HuH-7 (cell line): ENCODE results near the gene ZEB2.

Experiments
- DNase-seq: peaks from one replicate; pipeline ENCODE4 v3.0.0; 2011; ENCODE audit warnings: low spot score

Gene ZEB2

DNA sequence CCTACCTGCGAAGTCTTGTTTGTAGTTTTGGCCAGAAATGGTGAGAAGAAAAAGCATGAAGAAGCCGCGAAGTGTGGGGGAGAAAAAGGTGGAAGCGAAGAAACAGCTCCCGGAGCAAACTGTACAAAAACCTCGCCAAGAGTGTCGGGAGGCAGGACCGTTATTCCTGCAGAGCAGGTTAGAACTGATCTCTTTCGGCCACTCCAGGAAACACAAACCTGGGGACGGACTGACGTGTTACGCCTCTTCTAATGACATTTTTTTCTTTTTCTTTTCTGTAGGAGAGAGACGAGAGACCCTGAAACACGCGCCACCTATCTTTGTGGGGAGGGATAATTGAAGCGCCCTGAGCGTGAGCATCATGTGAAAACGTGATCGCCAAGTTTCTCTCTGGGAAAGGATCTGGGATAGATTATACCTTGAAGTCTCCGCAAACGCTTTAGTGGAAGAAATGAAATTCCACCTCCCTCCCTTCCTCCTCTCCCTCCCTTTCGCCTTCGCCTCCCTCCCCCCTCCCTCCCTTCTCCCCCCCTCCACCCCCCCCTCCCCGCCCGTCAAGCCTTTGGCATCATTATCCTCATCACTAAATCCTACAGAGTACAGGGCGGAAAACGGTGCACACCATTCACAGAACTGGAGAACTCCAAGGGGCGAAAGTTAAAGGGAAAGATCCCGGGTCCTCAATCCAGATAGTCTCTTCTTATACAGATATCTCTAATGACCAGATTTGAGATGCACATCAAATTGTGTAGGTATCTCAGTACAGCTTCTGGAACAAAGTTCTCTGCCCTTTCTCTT is at the start of gene ZEB2:
Gene ZEB2 (minus strand): TSS at position 186 of the 798 bp plus-strand sequence. CDS start 2,769 bp downstream, outside the sequence.
- DNase-seq = no peak

DNA sequence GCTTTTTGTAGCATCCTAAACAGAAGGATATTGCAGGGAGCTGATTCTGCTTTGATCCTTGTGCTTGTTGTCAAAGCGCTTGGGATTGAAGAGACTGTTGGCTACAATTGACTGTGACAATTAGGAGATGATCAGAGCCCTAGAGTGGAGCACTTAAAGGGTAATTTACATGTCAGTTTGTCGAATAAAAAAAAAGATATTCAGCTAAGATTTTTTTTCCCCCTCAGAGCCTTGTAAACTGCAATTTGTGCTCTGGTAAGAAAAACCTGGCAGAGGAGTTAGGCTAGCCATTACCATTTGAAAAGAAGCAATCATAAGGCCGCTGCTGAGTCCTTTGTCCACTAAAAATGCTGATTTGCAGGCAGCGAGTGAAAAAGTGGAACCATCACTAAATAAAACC is 47.8 kb upstream of the ZEB2 start:
- no peak for DNase-seq

DNA sequence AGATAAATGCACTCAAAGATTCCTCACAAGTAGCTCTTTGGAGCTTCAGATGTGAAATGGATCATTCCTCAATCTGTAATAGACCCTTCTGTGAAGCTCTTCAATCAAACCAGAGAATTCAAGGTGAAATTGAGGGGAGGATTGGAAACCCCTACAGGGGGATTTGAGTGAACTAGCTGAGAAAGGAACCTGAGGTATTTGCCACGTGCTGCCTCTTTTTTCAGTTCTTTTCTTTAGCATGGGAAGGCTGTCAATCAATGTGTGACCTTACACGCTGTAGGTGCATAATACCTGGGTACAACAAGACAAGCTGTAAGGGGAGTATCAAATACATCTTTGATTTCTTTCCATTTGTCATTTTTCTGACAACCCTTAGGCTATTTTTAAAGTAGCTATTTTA is 46.5 kb upstream of the ZEB2 start:
- DNase-seq = no peak

DNA sequence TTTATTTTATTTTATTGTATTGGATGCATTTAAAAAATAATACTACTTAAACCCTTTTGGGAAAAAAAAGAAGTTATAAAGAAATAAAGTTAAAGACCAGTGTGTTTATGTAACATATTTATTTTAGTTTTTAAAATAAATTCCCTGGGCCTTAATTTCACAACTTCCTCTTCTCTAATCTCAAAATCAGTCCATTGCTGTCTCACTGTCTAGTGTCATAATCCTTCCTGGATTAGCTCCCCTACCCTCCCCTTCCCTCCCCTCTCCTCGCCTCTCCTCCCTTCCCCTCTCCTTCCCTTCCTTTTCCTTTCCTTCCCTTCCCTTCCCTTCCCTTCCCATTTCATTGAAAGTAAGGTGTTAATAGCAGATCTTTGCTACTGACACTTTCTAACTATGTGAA is 40.3 kb upstream of the ZEB2 start:
- DNase-seq = no peak

DNA sequence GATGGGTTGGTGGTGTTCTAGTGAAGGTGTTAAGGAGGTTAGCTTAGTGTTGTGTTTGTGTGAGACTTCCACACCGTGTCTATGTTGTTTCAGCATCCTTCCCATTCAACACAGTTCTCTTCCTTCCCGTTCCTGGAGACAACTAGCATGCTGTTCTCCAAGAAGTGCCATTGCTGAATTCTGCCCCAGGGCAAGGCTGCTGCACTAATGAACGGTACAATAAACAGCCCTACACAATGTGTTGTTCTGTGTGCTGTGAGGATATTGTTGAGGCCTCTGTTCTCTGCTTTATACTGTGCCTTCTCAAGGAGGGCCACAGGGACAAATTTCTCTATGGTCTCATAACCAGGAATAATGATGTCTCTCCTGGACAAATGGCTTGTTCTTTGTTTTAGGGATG is 39.8 kb upstream of the ZEB2 start:
- DNase-seq = no peak

DNA sequence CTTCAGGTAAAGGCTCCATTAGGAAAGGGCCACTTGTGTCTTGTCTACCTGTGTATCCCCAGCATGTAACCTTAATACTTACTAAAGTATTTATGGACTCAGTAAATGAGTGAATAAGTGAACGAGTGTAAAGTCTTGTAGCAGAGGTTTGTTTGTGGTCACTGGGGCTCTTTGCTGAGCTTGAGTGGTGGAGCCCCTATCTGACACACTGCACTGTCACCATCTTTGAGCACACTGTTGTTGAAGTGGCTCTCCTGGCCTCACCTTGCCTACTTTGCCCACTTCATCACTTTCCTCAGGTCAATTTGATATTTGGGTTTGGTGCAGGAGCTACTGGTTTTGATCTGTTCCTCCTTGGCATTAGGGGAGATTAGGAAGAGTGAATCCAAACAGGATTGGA is 39.3 kb upstream of the ZEB2 start:
- DNase-seq = no peak

DNA sequence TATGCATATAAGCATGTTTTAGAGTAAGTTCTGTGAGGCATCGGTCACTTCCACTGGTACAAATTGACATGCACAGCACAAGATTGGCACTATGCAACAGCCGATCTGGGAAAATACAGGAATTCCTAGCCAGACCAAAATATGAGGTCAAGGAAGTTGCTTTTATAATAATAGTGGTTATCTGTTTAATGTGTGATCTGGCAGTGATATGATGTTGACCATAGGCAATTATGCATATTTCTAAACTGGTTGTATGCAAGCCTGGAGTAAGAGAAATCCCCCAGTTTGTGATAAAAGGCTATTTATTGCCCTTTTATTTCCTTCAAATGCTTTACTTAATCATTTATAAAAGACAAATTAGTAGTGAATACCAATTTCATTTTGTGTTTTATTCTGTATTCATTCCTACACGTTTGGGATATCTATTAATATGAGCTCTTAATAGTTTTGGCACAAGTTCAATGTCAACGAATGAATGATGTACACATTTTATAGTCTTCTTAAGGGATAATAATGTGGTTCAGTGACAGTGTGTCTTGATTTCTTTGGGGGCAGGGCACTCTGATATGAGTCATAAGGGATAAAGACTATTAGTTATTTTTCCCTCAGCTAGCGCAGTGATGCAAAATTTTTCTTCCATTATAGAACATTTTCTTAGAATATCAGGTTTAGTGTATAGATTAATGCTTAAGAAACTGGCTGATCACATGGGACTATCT is 34.7 kb upstream of the ZEB2 start:
- DNase-seq = no peak

DNA sequence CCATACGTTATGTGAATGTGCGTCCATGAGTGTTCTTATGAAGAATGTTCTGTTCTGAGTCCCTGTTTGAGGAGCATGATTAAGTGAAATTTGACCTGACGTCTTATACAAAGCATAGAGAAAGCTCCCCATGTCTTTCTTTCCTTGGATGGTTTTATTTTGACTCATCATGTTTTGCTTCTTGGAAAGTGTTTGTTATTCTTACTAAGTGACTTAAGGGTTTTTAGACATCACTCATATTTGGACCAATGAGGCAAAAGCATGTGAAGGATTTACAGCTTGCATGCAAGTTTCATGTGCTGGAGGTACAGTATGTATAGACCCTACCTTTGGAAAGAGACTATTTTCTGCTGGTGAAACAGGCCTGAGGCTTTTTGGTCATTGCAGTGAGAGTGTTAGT is 33.5 kb upstream of the ZEB2 start:
- DNase-seq = no peak

DNA sequence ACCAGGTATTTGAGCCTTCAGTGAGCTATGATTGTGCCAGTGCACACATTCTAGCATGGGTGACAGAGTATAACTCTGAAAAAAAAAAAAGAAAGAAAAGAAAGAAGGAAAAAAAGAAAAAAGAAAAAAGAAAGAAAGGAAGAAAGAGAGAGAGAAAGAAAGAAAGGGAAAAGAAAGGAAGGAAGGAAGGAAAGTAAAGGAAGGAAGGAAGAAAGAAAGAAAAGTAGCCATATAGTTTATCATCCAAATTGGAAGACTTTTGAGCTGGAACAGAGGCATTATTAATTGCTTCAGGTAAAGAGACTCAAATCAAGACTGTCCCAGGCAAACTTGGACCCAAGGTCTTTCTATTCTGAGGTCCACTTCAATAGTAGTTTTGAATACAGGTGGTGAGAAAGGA is 32.9 kb upstream of the ZEB2 start:
- DNase-seq = no peak

DNA sequence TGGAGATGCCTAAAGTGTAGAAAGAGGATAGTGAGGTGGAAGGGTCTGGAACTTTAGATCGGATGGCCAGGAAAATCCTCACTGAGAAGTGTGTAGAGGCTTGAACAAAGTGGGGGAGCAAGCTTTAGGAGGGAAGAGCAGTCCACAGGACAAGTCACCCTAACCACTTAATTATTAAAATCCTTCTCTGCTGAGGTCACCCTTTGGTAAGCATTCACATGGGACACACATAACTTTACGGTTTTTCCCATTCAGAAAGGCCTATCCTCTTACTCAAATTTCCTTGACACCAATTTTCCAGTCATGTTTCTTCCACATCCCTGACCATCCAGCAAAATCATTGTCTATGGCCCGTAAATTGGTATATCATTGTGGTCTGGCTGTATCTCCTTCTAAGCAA is 31.0 kb upstream of the ZEB2 start:
- DNase-seq = no peak

DNA sequence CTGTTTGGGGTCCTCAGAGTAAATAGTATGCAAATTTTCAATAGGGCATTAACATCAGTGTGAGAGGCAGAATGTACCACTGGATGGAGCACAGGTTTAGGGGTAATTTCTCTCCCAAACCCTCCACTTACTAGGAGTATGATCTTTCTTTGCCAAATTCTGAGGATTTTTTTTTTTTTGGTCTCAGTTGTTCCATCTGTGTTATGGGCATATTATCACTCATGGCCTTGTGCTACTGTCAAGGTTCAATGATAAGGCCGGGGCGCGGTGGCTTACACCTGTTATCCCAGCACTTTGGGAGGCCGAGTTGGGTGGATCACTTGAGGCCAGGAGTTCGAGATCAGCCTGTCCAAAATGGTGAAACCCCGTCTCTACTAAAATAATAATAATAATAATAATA is 30.2 kb upstream of the ZEB2 start:
- no peak for DNase-seq

DNA sequence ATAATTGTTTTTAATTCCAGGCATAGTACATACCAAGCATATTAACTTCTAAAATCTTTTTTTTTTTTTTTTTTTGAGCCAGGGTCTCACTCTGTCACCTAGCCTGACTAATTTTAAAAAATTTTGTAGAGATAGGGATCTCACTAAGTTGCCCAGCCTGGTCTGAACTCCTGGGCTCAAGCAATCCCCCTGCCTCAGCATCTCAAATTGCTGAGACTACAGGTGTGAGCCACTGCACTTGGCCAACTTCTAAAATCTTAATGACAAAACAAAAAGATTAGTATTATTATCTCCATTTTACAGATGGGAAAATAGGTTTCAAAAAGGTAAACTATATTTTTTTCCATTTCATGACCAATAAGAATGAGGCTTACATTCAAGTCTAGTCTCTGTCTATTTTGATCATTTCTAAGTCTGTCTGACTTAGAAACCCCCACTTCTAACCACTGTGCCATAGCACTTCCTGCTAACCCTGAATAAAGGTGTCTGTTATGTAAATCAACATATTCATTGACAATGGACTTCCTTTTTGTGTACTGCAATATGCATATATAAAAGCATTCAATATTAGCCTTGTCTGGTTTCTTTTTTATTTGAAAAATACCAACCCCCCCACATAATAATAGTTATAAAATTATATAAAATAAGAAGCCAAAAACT is 28.7 kb upstream of the ZEB2 start:
- DNase-seq = no peak

DNA sequence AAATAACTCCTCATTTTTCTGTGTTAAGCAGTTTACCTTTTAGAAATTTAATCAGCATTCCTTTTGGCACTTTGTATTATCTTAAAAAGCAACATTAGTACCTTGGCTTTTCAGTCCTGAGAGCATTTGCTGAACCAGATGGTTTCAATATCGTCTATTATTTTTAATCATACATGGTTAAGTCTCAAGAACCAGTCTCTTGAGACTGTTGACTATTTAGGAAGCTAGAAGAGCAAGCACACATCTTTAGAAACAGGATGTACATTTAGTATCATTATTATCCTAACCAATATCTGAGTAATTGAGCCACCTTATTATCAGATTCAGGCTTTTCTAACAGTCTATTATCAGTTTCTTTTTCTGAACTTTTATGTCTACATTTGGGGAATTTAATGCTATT is 28.2 kb upstream of the ZEB2 start:
- no peak for DNase-seq

DNA sequence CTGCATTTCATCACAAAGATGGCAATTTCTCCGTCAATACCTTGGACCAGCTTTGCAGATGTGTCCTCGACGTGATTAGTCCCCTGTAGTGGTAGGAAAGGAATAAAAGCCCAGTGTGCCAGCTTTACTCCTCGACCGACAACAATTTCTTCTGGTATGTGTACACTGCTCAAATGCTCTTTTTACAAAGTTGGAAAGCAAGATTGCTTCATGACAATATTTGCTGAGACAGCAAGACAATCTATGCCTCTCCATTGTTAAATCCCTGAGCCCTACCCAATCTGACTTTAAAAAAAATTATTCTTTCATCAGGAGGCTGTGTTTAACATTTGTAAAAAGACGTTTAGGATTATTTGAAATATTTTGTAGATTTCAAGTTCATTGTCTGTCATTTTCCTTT is 27.6 kb upstream of the ZEB2 start:
- no peak for DNase-seq

DNA sequence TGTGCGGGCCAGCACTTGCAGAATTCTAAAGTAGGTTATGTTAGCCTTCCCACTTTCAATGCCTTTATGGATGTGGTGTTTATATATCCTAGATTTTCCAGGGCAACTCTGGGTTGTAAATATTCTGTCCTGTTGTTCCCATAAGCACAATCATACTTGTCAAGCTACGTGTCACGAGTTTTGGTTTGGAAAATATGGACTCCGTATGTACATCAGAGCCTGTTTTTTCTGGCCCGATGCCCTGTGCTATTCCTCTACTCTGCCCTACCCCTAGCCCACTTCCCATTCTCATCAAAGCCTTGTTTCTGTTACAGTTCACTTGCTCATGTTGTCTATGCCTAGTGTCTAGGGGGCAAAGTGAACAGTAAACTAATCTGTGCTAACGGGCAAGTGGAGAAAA is 27.0 kb upstream of the ZEB2 start:
- DNase-seq = no peak

DNA sequence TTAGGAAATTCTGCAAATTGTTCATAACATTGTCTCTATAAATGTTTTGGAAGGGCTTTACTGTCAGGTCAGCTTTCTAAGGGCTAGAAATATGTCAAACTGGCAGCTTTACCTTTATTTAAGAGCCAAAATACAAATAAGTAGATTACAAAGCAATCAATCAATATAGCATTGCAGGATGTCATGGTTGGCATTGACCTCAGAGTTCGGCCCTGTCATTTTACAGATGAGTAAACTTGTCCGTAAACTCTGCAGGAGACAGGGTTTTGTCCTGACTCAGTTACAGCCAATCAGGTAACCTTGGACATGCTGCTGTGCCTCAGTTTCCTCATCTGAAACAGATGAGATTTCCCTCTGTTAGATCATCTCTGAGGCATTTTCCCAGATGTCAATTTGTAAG is 25.9 kb upstream of the ZEB2 start:
- no peak for DNase-seq

DNA sequence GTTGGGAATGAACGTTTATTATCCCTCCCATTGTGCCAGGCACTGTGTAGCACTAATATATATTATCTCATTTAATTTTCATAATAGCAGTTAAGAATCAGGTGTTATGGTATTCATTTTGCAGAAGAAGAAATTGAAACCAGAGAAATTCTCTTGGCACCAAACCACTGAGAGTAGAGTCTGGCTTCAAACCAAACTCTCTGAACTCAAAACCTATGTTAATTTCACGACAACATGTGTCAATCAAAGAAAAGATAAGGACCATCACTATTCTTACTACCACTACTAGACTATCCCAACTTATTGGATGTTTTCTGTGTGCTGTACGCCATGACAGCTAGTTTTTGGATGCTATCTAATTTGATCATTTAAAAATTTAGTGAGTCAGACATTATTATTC is 24.1 kb upstream of the ZEB2 start:
- DNase-seq = no peak

DNA sequence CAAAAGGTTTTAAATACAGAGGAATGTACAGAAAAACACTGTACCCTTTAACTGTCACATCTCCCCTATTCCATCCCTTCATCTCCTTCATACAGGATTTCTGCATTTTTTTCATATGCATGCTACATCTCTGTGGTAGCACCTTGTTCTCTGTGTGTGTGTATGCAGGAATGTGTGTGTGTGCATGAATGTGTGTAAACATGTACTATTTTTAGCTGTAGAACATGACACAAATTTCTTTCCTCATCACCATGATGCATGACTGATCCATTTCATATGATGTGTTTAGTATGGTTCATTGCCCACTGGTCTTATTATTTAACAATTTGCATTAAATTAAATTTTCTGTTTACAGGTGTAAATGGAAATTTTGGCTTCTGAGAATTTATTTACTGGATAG is 21.5 kb upstream of the ZEB2 start:
- DNase-seq = no peak

DNA sequence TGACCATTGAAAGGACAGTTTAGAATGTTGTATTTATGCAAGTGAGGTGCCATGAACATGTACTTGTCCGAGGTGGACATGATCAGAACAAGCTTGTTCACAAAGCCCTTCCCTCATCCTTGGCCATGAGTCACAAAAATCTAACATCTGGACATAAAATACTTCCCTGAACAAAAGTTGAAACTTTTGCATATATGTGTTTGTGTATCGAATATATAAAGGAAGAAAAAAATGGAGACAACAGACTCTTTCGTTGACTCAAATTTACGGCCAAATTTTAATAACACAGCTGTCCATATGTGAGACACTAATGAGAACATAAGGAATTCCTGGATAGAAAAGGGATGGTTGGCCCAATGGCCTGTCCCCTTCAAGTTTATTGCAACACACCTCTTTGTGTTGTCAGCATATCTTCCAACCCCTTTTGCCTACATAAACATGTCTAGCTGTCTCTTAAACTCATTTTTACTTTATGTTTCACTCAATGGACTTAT is 19.4 kb upstream of the ZEB2 start:
- DNase-seq = no peak

DNA sequence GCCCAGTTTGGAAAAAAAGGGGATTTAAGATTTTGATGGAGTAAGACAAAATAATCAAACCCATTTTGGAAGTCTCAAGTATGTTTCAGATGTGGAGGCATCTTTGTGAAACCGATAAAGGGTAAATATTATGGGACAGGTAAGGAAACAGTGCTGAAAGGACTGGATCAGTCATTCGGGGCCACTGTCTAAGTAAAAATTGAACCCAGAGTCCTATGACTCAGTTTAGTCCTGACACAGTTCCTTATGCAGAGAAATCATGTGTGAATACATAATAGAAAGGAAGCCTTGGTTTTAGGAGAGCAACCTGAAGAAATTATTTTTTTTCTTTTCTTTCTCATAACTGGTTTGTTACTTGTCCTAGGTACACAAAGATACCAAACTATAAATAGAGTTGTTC is 15.4 kb upstream of the ZEB2 start:
- no peak for DNase-seq

DNA sequence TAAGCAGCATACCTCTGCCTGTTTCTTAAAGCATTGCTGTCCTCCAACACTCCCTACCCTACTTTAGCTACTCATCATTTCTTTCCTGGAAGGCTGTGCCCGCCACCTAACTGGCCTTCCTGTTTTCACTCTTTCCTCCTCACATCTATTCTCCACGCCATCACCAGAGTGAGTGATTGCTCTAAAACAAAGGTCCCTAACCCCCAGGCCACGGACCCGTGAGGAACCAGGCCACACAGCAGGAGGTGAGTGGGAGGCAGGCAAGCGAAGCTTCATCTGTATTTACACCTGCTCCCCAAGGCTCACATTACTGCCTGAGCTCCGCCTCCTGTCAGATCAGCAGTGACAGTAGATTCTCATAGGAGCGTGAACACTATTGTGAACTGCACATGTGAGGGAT is 13.3 kb upstream of the ZEB2 start:
- DNase-seq = no peak

DNA sequence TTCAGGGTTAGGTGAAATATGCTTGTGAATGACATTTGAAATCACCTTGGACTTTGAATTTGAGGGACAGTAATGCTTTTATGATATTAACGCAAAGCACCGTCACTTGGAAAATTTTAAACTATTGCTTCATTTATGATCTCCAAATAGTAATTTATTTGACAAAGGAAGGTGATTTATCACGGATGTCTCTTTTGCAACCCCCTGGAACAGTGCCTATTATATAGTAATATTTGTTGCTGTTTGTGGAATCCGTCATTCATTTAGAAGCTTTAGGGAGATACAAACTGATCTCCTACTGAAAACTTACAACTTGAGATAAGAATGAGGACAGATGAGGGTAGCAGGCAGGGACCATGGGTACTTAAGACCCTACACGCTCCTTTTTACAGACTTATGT is 10.7 kb upstream of the ZEB2 start:
- DNase-seq = no peak

DNA sequence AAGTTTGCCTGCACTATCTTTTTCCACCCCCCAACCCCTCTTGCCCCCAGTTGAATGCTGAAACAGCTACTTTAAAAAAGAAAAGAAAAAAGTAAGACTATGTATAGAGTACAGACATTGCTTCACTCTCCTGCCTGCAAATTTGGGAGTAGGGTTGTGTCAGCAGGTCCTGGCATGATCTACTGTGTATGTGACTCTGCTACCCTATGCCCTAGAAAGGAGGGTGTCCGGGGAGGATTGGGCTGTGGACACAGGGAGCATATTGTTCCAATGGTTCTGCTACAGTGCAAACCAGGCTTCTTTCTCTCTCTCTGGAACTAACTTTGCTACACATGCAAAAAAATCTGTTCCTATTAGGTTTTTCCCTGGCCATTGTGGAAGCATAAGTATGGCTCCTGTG is 9.9 kb upstream of the ZEB2 start:
- DNase-seq = no peak
